HG02840 (cell line): ENCODE results near the gene TCEA3.

ENCODE experiments used
- ATAC-seq: cut with Tn5 transposase; IDR thresholded peaks from one replicate; pipeline ENCODE4 v1.9.1; 2021; ENCODE audit warnings: mild to moderate bottlenecking, moderate library complexity, moderate number of reproducible peaks; ENCODE audit not compliant: unreplicated experiment, low FRiP score

Gene TCEA3

DNA sequence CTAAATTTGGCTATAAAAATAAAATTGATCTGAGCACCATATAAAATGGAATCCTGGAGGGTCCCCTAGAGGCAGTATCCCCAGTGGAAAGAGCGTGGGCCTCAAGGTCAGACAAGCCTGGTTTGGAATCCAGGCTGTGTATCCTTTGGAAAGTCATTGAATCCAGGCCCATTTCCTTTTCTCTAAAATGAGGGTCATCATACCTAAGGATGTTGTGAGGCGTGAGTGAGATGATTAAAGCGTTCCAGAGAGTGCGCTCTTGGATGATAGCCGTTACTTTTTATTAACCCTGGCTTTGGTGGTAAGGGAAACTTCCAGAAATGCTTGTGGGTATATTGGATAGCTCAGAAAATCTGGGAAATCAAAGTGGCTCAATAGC, 54.2 kb downstream of the TCEA3 start:
- ATAC-seq = no peak

DNA sequence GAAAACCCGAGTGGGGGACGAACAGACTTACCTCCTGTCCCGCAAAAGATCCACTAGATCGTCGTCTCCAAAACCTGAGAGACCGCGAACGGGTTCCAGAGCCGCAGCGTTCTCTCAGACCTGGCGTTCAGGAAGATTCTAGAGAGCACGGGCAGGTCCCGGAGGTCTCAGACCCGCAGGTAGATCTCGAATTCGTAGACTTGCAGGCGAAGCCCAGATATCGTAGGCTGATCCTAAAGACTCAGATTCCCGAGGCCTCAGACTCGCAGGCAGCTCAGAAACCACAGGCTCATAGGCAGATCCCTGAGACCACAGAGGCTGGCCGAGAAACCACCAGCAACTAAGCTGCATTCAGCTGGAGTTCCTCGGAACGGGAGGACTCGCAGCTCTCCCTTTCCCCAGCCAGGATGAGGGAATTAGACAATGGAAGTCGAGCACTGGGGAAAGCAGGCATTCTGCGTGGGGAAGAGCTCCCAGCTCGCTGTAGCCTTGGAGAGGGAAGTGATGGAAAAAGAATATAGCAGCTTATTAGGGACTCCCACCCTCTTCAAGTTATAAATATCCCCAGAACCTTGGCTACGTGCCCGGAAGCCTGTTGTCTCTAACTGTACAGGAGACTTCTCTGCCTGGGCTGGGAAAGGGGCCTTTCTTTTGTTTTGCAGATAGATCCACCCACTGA, 55.1 kb downstream of the TCEA3 start, which contains the start of gene ZNF436:
TSS of gene ZNF436 (minus strand) at position 502 of the 679 bp plus-strand sequence. CDS start 1,831 bp downstream, outside the sequence.
- ATAC-seq = no peak

DNA sequence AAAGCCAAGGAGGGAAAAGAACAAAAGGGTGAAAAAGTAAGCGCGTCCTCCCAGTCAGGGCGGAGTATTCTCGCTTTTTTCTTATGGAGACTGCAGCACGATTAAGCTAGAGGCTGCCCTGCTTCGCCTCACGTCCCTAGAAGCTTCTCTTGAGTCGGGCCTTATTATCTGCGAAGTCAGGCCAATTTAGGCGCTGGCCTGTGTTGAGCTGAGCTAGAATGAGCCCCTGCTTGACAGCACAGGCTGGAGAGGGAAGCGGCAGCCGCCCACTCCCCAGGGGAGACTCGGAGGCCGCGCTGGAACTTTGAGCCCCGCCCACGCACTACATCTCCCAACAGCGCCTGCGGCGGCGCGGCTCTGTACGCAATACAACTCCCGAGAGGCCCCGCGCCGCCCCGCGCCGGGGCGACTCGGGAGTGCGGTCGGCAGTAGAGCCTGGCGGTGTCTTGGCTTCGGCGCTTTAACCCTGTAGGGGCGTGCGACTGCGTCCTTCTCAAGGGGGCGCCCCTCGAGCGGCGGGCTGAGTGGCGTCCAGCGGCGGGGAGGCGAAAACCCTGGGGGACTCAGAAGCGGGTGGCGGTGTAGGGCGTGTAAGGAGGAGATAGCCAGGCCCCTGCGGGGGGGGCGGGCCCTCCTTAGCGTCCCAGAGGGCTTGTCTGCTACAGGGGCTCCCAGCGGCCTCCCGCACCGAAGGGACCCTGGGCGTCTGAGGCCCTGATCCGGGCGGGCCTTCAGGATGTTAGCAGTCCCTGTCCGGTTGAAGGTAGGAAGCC, 55.8 kb downstream of the TCEA3 start:
- peak; percentile 63 for ATAC-seq

DNA sequence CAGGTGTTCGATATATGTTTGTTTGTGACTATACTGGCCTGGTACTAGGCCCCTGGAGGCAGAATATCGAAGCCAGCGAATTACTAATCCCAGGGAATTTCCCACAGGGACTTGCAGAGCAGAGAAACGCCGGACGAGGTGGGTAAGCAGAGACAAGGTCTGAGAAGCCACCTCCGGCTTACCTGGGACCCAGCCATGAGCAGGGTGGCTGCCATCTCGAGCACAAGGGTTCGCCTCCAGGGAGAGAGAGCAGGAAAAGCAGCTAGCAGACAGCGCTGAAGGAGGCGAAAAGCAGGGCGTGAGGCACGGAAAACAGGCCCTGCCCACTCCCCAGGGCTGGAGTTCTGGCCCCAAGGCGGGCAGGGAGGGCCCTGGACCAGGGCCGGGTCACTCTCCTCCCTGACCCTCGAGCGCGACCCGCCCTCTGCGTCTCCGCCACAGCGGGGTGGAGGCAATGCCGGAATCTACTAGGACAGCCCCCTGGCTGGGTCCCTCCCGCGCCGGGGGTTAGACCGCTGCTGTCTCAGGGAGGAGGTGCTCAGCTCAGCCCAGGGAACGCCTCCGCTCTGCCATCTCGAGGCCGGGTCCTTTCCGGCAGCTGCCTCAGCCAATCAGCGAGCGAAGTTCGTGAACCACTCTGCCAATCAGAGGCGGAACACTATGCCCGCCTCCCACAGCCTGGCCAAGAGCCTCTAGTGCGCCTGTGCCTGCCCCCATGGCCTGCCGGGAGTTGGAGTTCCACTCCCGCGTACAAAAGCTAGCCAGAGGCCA, 56.6 kb downstream of the TCEA3 start:
- peak; percentile 95 for ATAC-seq

DNA sequence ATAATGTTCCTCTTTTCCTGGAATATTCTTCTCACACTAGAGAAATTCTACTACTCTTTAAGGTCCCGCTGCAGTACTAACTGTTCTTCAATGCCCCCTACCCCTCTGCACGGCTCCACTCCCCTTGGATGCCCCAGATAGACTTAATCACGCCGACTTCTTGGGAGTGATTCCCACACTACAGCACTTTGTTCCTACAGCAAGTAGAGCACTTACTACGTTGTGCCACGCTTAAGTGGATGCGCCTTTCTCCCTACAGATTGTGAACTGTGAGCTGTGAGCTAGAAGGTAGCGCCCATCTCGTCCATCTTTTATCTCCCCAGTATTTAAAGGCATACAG, 57.1 kb downstream of the TCEA3 start:
- no peak for ATAC-seq

GRCh38 chr1:23366598-23366997, 58.0 kb downstream of the TCEA3 start:
- no peak for ATAC-seq

DNA sequence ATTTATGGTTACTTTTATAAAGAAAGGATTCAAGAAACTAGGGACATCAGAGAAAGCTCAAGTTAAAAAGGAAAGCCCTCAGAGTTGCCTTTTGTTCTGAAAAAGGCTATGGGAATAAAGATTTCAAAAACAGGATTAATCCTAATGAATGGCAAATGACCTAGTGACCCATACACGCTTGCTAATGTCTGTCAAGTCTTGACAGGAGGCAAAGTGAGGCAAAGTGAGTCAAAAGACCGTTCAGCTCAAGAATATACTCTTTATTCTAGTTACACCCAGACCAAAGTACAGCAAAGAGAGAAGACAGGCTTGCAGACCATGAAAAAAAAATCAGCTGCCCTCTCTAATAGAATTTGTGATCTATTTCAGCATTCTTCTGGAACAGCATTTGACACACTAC, 58.4 kb downstream of the TCEA3 start:
- no peak for ATAC-seq

DNA sequence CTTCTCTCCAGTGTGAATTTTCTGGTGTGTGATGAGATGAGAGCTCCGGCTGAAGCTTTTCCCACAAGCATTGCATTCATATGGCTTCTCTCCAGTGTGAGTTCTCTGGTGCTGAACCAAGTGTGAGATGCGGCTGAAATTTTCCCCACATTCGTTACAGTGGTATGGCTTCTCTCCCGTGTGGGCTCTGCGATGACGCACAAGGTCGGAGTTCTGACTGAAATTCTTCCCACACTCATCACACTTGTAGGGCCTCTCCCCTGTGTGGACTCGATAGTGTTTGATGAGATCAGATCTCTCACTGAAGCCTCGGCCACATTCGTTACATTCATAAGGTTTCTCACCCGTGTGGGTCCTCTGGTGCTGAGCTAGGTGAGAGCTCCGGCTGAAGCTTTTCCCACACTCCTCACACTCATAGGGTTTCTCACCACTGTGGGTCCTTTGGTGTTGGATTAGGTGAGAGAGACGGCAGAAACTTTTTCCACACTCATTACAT, 62.3 kb downstream of the TCEA3 start:
- ATAC-seq = no peak

DNA sequence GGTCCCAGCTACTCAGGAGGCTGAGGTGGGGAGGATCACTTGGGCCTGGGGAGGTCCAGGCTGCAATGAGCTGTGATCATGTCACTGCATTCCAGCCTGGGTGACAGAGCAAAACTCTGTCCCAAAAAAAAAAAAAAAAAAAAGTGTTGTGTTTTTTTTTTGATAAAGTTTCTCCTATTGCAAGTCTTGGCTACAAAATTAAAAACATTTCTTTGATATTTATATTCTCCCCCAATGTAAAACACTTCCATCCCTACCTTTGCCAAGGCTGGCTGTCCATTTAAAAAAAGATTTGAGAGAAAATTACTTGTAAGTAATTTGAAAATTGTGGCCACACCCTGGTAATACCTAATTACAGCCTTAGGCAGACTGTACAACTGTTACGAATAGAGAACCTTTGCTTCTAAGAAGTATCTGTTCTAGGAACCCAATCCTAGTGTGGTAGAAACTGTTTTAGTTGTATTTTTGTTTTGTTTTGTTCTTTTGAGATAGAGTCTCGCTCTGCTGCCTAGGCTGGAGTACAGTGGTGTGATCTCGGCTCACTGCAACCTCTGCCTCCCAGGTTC, 66.2 kb downstream of the TCEA3 start:
- no peak for ATAC-seq

DNA sequence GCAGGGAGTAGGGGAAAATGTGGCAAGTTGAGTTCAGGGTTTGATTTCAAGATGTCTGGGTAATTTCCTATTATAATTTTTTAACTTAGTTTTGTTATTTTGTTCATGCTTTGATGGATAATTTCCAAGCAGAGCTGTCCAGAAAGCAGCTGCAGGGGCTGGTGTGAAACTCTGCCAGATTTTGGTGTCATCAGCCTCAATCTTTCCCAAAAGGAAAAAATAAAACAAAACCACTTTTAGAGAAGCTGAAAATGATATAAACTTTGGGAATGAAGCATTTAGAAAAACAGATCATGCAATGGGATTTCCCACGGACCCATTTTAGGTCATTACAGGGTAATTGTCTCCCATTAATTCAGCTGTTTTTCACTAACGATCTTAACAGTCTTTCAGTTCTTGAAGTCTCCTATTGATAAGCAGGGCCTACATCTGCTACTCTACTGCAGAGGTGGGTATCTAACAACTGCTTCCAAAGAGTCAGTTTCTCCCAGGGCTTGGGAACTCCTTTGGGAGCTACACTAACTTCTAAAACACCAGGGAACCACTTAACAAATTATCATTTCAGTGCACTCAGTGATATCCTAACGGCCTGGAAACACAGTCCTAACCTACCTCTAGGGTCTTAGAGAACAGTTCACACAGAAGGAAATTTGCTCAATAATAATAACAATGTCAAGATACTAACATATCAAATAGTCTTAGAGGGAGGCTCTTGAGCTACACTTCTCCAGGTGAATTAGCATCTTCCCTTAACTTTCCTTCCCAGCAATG, 67.2 kb downstream of the TCEA3 start:
- ATAC-seq = no peak

- no peak for ATAC-seq
These were observed 67.9 kb downstream of the TCEA3 start for GRCh38 chr1:23356471-23357137.

- no peak for ATAC-seq
These were observed 70.3 kb downstream of the TCEA3 start for GRCh38 chr1:23354245-23354644.

DNA sequence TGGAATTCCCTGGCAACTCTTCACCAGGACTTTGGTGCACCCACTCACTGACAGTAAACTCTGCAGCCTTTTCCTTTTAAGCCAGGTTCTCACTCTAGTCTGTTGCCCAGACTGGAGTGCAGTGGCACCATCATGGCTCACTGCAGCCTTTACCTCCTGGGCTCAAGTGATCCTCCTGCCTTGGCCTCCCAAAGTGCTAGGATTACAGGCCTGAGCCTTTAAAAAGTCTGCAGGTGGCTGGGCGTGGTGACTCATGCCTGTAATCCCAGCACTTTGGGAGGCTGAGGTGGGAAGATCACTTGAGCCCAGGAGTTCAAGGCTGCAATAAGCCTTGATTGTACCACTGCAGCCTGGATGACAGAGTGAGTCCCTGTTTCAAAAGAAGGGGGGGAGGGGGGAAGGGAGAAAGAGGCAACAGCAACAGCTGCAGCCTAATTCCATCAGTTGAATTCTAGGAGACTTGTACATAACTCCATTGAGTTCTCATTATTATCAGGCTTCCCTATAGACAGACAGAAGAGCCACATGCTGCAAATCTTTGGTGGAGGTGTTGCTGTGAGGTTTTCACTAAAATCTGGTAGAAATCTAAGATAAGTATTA, 72.4 kb downstream of the TCEA3 start:
- ATAC-seq = no peak

GRCh38 chr1:23345920-23346319, 78.6 kb downstream of the TCEA3 start:
- no peak for ATAC-seq

DNA sequence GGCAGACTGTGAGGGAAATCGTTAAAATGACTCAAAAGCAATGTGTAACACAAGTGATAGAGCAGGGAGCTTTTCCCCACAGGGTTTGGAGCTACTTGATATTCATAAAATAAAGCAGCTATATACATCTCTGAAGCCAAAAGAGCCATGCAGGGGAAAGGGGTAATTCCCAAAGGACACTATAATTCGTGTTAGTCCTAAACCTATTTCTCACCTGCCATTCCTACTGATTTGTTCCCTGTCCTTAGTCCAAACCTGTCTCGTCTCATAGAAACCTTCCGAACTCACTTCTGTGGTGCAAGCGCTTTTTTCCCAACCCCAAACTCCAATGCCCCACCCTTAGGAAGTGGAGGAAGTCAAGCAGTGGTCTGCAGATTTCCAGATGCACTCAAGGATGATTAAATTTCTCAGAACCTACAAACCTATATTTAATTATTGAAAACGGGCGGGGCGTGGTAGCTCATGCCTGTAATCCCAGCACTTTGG, 79.5 kb downstream of the TCEA3 start:
- ATAC-seq = no peak

DNA sequence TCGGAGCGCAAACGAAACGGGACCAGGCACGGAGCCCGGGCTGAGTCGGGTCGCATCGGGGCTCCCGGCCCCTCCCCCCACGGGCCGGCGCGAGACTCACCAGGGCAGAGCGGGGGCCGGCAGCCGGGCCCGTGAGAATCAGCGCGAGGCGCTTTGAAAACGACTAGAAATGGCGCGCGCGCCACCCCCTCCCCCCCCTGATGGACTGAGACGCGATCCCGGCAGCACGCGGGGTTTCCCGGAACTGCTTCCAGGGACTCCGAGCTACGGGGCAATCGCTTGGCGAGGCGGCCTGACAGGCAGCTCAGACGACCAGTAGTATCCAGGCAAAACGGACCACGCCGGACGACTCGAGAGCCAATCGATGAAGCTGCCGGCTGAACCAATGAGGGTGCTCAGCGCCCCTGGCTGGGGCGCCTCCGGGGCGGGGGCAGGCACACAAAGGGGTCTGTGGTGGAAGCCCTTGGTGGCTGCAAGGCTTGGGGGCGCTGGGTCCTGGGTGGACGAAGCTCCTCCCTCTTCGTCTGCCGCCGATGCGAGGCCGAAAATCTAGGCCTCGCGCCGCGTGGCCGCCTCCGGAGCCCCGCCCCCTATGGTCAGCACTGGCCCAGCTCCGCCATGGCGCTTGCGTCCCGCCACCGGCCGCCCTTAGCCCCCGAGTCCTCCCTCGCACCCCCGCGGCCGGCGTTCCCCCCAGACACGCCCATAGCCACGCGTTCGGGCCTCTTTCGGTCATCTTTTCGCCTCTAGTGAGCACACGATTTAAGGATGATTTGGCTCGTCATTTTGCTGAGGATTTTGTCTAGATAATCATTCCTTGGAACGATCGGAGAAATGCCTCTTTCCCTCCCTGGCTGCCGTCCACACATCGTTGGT, 80.2 kb downstream of the TCEA3 start, which contains the start of gene HNRNPR:
TSS of gene HNRNPR (minus strand) at position 174 of the 876 bp plus-strand sequence. CDS start 3,276 bp downstream, outside the sequence.
- peak; percentile 96 for ATAC-seq

DNA sequence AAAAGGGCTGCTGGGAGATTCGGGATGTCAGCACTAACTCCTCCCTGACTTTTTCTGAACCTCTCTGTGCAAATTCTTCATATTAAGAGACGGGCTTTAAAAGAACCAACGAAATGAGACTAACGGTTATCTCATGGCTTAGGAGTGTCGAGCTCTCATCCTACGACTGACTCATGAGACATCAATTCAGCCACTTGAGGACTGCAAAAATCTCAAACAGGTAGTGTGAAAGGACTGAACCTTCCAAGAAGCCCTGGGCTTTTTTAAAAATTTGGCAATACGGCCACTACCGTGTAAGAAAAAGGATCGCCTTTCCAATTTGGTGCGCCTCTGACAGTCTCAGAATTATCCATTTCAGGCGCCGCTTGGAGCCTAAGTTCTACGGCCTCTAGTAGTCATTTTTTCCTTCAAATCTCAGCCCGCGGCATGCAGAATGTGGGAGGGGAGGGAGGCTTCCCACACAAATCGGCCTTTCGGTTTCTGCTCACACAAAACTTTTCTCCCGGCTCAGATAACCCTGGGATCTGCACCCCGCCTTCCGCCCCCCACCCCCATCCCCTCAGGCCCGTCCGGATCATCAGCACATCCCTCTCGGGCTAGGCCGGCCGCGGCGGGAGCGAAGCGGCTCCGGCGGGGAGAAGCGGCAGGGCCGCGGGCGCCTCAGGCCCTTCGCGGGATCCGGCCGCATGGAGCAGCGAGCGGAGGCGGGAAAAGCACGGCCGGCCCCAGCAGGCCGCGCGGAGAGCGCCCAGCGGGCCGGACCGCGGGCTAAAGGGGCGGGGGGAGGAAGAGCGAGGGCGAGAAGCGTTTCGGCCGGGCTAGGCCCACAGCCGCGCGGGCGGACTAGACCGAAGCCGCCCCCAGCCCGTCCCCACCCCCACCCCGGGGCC, 81.1 kb downstream of the TCEA3 start:
- peak; percentile 10 for ATAC-seq
